Measurements from ENCODE around the gene AFP.
"Not testable (repeated sequence)": the region's sequence is repeated elsewhere in the genome, so short reads cannot be mapped to it uniquely, and the experiment has no call there.

Gene AFP

GRCh38 chr4:73435984-73436383, at the start of gene AFP:
TSS of gene AFP (plus strand) at chr4:73436221. CDS start at chr4:73436263, 42 bp downstream.
- in situ Hi-C loops (cut with MboI; ENCODE audit: low sequenced_read_pairs) = no loop called here

- in situ Hi-C loops (cut with MboI; ENCODE audit: low sequenced_read_pairs) = no loop called here
These were observed 48.5 kb upstream of the AFP start for GRCh38 chr4:73387552-73387951.

GRCh38 chr4:73388887-73389286, 47.1 kb upstream of the AFP start:
- in situ Hi-C loops (cut with MboI; ENCODE audit: low sequenced_read_pairs) = no loop called here

GRCh38 chr4:73389663-73390062, 46.4 kb upstream of the AFP start:
- in situ Hi-C loops (cut with MboI; ENCODE audit: low sequenced_read_pairs) = not testable (repeated sequence)

- in situ Hi-C loops (cut with MboI; ENCODE audit: low sequenced_read_pairs) = no loop called here
These were observed 44.2 kb upstream of the AFP start for GRCh38 chr4:73391774-73392173.

- in situ Hi-C loops (cut with MboI; ENCODE audit: low sequenced_read_pairs) = no loop called here
These were observed 43.1 kb upstream of the AFP start for GRCh38 chr4:73392936-73393335.

- in situ Hi-C loops (cut with MboI; ENCODE audit: low sequenced_read_pairs) = no loop called here
These were observed 39.7 kb upstream of the AFP start for GRCh38 chr4:73396304-73396703.

GRCh38 chr4:73396993-73397972, 38.7 kb upstream of the AFP start:
- in situ Hi-C loops (cut with MboI; ENCODE audit: low sequenced_read_pairs) = no loop called here

GRCh38 chr4:73401412-73401811, 34.6 kb upstream of the AFP start:
- in situ Hi-C loops (cut with MboI; ENCODE audit: low sequenced_read_pairs) = no loop called here

- in situ Hi-C loops (cut with MboI; ENCODE audit: low sequenced_read_pairs) = no loop called here
These were observed 32.0 kb upstream of the AFP start, which contains the start of gene ALB for GRCh38 chr4:73404042-73404441. TSS of gene ALB (plus strand) at chr4:73404287. CDS start at chr4:73404328, 41 bp downstream.

GRCh38 chr4:73404457-73404856, 31.6 kb upstream of the AFP start:
- in situ Hi-C loops (cut with MboI; ENCODE audit: low sequenced_read_pairs) = no loop called here

GRCh38 chr4:73405138-73405537, 30.9 kb upstream of the AFP start:
- in situ Hi-C loops (cut with MboI; ENCODE audit: low sequenced_read_pairs) = no loop called here

GRCh38 chr4:73406548-73406875, 29.5 kb upstream of the AFP start:
- in situ Hi-C loops (cut with MboI; ENCODE audit: low sequenced_read_pairs) = no loop called here

GRCh38 chr4:73407227-73407673, 28.8 kb upstream of the AFP start:
- in situ Hi-C loops (cut with MboI; ENCODE audit: low sequenced_read_pairs) = no loop called here

- in situ Hi-C loops (cut with MboI; ENCODE audit: low sequenced_read_pairs) = no loop called here
These were observed 27.7 kb upstream of the AFP start for GRCh38 chr4:73408181-73408867.

- in situ Hi-C loops (cut with MboI; ENCODE audit: low sequenced_read_pairs) = no loop called here
These were observed 26.8 kb upstream of the AFP start for GRCh38 chr4:73409012-73409862.

GRCh38 chr4:73409978-73410548, 26.0 kb upstream of the AFP start:
- in situ Hi-C loops (cut with MboI; ENCODE audit: low sequenced_read_pairs) = no loop called here

GRCh38 chr4:73410916-73411730, 24.9 kb upstream of the AFP start:
- in situ Hi-C loops (cut with MboI; ENCODE audit: low sequenced_read_pairs) = no loop called here

GRCh38 chr4:73411731-73412414, 24.1 kb upstream of the AFP start:
- in situ Hi-C loops (cut with MboI; ENCODE audit: low sequenced_read_pairs) = no loop called here
